Stimulated activated CD8-positive, alpha-beta memory T cell treated with anti-CD3 and anti-CD28 coated beads, Interleukin-7, amount 100 ng/mL, for 24 hours (primary cell): Measurements from ENCODE around the gene FOS.
"Not testable (repeated sequence)": the region's sequence is repeated elsewhere in the genome, so short reads cannot be mapped to it uniquely, and the experiment has no call there.

Source experiments
- DNase-seq: peaks from one replicate; pipeline ENCODE4 v3.0.0-alpha.2; 2020; ENCODE audit warnings: low read depth

The FOS gene

GRCh38 chr14:75294649-75295033 is 16.0 kb downstream of the FOS start:
- DNase-seq, result no peak

GRCh38 chr14:75295061-75295461 is 16.4 kb downstream of the FOS start:
- no peak for DNase-seq

- peak; percentile 58 for DNase-seq
Measured at GRCh38 chr14:75295491-75296345, 17.1 kb downstream of the FOS start.

GRCh38 chr14:75297411-75298040 is 18.9 kb downstream of the FOS start:
- no peak for DNase-seq

- no peak for DNase-seq
Measured at GRCh38 chr14:75298187-75298965, 19.7 kb downstream of the FOS start.

GRCh38 chr14:75299059-75299458 is 20.4 kb downstream of the FOS start:
- no peak for DNase-seq

GRCh38 chr14:75299576-75299975 is 20.9 kb downstream of the FOS start:
- DNase-seq, result no peak

GRCh38 chr14:75301666-75302325 is 23.2 kb downstream of the FOS start:
- no peak for DNase-seq

GRCh38 chr14:75303381-75303789 is 24.8 kb downstream of the FOS start:
- peak; percentile 26 for DNase-seq

- not testable (repeated sequence) for DNase-seq
Measured at GRCh38 chr14:75306410-75306809, 27.8 kb downstream of the FOS start.

GRCh38 chr14:75306927-75307699 is 28.5 kb downstream of the FOS start:
- no peak for DNase-seq

GRCh38 chr14:75307700-75308379 is 29.2 kb downstream of the FOS start:
- peak; percentile 48 for DNase-seq

- DNase-seq, result not testable (repeated sequence)
Measured at GRCh38 chr14:75308991-75309390, 30.4 kb downstream of the FOS start.

GRCh38 chr14:75309561-75309960 is 30.9 kb downstream of the FOS start:
- not testable (repeated sequence) for DNase-seq

- no peak for DNase-seq
Measured at GRCh38 chr14:75310295-75311111, 31.9 kb downstream of the FOS start.

GRCh38 chr14:75311356-75311755 is 32.7 kb downstream of the FOS start:
- DNase-seq, result no peak

- DNase-seq, result no peak
Measured at GRCh38 chr14:75312341-75312740, 33.7 kb downstream of the FOS start.

GRCh38 chr14:75313294-75313693 is 34.7 kb downstream of the FOS start:
- no peak for DNase-seq

GRCh38 chr14:75315144-75315543 is 36.5 kb downstream of the FOS start:
- DNase-seq, result no peak

GRCh38 chr14:75317148-75317547 is 38.5 kb downstream of the FOS start:
- DNase-seq, result no peak
